Left lung (tissue), 10 donors: ENCODE data around the gene MATN4. TPM values are rescaled to one million over a fixed set of nuclear protein-coding genes. Genes with fewer than 3 reads are reported as not detected.

Experiments
- ATAC-seq: fragments of 200-7000 bp; cut with Tn5 transposase; one replicate; pipeline ENCODE4 v1.9.1; 2020; ENCODE audit warnings: moderate library complexity
- DNase-seq, 4 donors: peaks; one replicate each; pipeline ENCODE4 v3.0.0-alpha.2; 2013 to 2020
- H3K27ac ChIP-seq, 2 donors: fragments of 200-600 bp; sonication (generic) in 1 of 2; one replicate each; pipeline versions ENCODE4 v1.5.0 to v1.8.0; 2020 to 2021
- H3K27me3 ChIP-seq, 2 donors: fragments of 200-600 bp; sonication (generic) in 1 of 2; one replicate each; pipeline versions ENCODE4 v1.5.0 to v1.8.0; 2020 to 2021
- H3K36me3 ChIP-seq, 2 donors: fragments of 200-600 bp; sonication (generic) in 1 of 2; one replicate each; pipeline versions ENCODE4 v1.5.0 to v1.8.0; 2020 to 2021
- H3K4me1 ChIP-seq, 2 donors: fragments of 200-600 bp; one replicate each; pipeline ENCODE4 v1.8.0; 2021
- H3K4me3 ChIP-seq, 2 donors: fragments of 200-600 bp; sonication (generic) in 1 of 2; one replicate each; pipeline versions ENCODE4 v1.5.0 to v1.8.0; 2020 to 2021; ENCODE audit warnings: mild to moderate bottlenecking in 1 of 2
- H3K9me3 ChIP-seq, 2 donors: fragments of 200-600 bp; sonication (generic) in 1 of 2; one replicate each; pipeline versions ENCODE4 v1.5.0 to v1.8.0; 2020 to 2021
- intact Hi-C, 2 donors: fragments of 100-400 bp; cut with DNase I; formaldehyde crosslinking; loops; one replicate each; pipeline versions ENCODE4 v1.11.2 to v1.14.2; 2022
- polyA plus RNA-seq, 6 donors: library from polyadenylated mRNA; unstranded; fragments of 120-200 nt; gene quantifications; one replicate each; pipeline ENCODE4 v1.2.1, GENCODE V29; 2013; ENCODE audit not compliant: insufficient read length in 6 of 6
- total RNA-seq, 2 donors: library from RNA; stranded (reverse); fragmentation: NEBNext Ultra II Directional; extraction: Animal tissue kit (Norgen Biotek cat#: 25700); gene quantifications; one replicate each; pipeline ENCODE4 v1.2.1, GENCODE V29; 2021
- TF ChIP-seq, protein P1 (sequence below), 2 donors: fragments of 200-600 bp; sonication (generic) in 1 of 2; IDR thresholded peaks; one replicate each; pipeline versions ENCODE4 v1.5.0 to v1.8.0; 2021; ENCODE audit warnings: antibody characterized with exemption in 2 of 2
- donor health status: DM: no; HTN: yes; CAD: no.
- donor health status: DM: no; HTN: no; CAD: no.

Gene MATN4
- total and polyA plus RNA-seq, 8 donors, result 0.07 to 0.23 (median 0.13) TPM; not detected in 4

DNA sequence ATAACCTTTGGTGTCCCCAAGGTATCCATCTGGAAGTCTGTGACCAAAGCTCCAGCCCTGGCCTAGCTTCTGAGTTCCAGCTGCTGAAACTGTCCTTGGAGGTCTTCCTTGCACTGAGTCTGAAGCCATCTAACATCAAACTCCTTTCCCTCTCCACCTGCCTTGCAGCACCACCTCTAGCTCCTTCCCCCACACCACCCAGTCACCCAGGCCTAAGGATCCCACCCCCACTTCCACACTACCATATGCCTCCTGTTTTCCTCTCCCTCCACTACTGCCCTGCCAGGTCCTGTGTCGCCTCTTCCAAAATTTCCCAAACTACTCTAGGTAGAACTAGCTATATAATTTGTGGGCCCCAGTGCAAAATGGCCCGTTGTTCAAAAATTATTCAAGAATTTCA is 10.8 kb upstream of the MATN4 start:
- no peaks in the 10 kb centered on the region for H3K36me3 ChIP-seq
- intact Hi-C loops, result no loop called here
- H3K4me3 ChIP-seq, result no peak overlapping the region
- ATAC-seq (no peak), DNase-seq (no peak)
- no peak overlapping the region for H3K27ac ChIP-seq
- H3K27me3 ChIP-seq, result peaks cover 19 to 41% of the 10 kb centered on the region in 2 donors
- H3K4me1 ChIP-seq, result peaks cover 0 to 21% of the 10 kb centered on the region in 2 donors
- H3K9me3 ChIP-seq, result no peaks in the 10 kb centered on the region
- TF ChIP-seq, protein P1, sequence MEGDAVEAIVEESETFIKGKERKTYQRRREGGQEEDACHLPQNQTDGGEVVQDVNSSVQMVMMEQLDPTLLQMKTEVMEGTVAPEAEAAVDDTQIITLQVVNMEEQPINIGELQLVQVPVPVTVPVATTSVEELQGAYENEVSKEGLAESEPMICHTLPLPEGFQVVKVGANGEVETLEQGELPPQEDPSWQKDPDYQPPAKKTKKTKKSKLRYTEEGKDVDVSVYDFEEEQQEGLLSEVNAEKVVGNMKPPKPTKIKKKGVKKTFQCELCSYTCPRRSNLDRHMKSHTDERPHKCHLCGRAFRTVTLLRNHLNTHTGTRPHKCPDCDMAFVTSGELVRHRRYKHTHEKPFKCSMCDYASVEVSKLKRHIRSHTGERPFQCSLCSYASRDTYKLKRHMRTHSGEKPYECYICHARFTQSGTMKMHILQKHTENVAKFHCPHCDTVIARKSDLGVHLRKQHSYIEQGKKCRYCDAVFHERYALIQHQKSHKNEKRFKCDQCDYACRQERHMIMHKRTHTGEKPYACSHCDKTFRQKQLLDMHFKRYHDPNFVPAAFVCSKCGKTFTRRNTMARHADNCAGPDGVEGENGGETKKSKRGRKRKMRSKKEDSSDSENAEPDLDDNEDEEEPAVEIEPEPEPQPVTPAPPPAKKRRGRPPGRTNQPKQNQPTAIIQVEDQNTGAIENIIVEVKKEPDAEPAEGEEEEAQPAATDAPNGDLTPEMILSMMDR (IDR thresholded peaks at IDR 0.05), result no peak

DNA sequence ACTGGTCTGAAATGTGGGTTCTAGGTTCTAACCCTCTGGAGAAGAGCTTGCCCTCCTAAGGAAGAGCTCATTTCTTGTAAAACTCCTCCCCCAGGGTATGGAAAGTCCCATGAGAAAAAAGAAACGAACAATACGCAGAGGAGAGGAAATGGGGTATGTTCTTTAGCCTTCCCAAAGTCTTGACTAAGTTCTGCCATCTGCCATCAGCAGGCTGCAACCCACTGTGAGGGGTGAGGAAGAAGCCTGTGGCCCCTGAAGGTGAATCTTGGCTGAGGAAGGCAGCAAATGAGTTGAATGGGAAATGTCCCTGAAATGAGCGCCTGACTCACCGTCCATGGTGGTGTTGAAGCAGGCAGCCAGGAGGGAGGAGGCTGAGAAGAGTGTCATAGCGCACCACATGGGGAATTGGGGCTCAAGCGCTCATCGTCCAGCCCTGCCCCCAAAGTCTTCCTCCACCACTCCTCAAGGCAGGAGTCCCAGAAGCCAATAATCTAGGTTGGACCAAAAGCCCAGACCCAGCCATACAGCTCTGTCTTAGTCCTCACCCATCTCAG is 10.4 kb upstream of the MATN4 start:
- no peak overlapping the region for H3K27ac ChIP-seq
- H3K36me3 ChIP-seq, result no peaks in the 10 kb centered on the region
- DNase-seq, result no peak
- TF ChIP-seq, protein P1 (IDR thresholded peaks at IDR 0.05), result no peak
- peaks cover 19 to 45% of the 10 kb centered on the region in 2 donors for H3K27me3 ChIP-seq
- no peaks in the 10 kb centered on the region for H3K9me3 ChIP-seq
- no peak overlapping the region for H3K4me3 ChIP-seq
- H3K4me1 ChIP-seq, result peaks cover 0 to 19% of the 10 kb centered on the region in 2 donors
- intact Hi-C loops, result no loop called here
- no peak for ATAC-seq

DNA sequence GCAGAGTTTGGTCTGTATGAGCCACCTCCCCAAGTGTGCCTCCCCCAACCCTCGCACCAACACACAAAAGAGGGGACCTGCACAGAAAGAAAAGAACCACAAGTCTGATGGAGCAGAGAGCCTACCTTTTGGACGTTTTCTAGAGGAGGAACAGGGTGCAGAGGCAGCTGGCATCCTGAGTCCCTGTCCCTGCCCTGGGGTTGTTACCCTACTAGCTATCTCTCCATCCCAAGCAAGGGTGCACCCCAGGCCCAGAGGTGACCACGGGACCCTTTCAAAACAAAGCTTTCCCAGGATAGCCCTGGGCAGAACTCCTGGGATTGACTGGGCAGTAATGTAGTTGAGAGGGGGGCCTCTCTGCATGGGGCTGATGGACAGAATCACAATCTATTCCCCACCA is 9.7 kb upstream of the MATN4 start:
- intact Hi-C loops, result no loop called here
- Histone ChIP-seq H3K9me3 (no peaks in the 10 kb centered on the region), H3K27ac (no peak overlapping the region), H3K27me3 (peaks cover 19 to 52% of the 10 kb centered on the region in 2 donors), H3K4me3 (no peak overlapping the region), H3K4me1 (peaks cover 0 to 14% of the 10 kb centered on the region in 2 donors), H3K36me3 (no peaks in the 10 kb centered on the region)
- ATAC-seq (no peak), DNase-seq (no peak)
- TF ChIP-seq, protein P1 (IDR thresholded peaks at IDR 0.05), result no peak

DNA sequence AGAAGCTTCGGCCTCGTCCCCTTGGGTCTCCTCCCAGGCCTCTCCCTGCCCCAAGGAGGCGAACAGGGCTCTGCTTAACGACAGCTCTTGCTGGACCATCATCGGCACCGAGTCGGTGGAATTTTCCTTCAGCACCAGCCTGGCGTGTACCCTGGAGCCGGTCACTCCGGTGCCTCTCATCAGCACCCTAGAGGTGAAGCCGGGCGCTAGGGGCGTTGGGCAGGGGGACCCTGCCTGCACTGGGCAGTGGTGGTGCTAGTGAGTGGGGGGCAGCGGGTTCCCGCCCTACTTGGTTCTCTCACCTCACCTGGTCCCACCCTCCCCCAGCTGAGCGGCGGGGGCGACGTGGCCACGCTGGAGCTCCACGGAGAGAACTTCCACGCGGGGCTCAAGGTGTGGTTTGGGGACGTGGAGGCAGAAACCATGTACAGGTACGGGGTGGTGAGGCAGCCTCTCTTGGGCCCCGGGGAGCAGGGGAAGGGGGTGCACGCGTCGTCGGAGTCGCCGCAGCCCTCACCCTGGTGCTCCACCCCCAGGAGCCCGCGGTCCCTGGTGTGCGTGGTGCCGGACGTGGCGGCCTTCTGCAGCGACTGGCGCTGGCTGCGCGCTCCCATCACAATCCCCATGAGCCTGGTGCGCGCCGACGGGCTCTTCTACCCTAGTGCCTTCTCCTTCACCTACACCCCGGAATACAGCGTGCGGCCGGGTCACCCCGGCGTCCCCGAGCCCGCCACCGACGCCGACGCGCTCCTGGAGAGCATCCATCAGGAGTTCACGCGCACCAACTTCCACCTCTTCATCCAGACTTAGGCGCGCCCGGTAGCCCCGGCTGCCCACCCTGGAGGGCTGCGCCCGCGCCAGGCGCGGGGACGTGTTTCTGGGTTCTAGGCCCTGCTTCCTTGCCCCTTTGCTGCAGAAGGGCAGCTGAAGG is 8.3 kb upstream of the MATN4 start:
- H3K4me3 ChIP-seq, result no peak overlapping the region
- H3K4me1 ChIP-seq, result peaks cover 0 to 19% of the 10 kb centered on the region in 2 donors
- ATAC-seq (no peak), DNase-seq (no peak)
- no peaks in the 10 kb centered on the region for H3K9me3 ChIP-seq
- H3K27ac ChIP-seq, result no peak overlapping the region
- H3K36me3 ChIP-seq, result no peaks in the 10 kb centered on the region
- TF ChIP-seq, protein P1 (IDR thresholded peaks at IDR 0.05), result no peak
- intact Hi-C loops, result no loop called here
- H3K27me3 ChIP-seq, result peaks cover 29 to 66% of the 10 kb centered on the region in 2 donors

DNA sequence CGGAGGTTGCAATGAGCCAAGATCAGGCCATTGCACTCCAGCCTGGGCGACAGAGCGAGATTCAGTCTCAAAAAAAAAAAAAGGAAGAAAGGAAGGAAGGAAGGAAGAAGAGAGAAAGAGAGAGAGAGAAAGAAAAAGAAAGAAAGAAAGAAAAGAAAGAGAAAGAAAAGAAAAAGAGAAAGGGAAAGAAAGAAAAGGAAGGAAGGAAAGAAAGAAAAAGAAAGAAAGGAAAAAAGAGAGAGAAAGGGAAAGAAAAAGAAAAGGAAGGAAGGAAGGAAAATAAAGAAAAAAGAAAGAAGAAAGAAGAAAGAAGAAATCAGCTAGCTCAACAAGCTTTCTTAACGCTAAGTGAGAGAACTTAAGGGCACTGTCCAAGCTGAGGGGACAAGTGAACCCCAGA is 7.6 kb upstream of the MATN4 start:
- Histone ChIP-seq H3K27me3 (peaks cover 29 to 70% of the 10 kb centered on the region in 2 donors), H3K36me3 (no peaks in the 10 kb centered on the region), H3K9me3 (no peaks in the 10 kb centered on the region), H3K4me3 (no peak overlapping the region), H3K4me1 (peaks cover 0 to 20% of the 10 kb centered on the region in 2 donors), H3K27ac (no peak overlapping the region)
- TF ChIP-seq, protein P1 (IDR thresholded peaks at IDR 0.05), result no peak
- ATAC-seq (no peak), DNase-seq (no peak)
- intact Hi-C loops, result no loop called here
